HS-5 (cell line): Measurements from ENCODE around the gene NRG4.
"Not testable (repeated sequence)": the region's sequence is repeated elsewhere in the genome, so short reads cannot be mapped to it uniquely, and the experiment has no call there.

Source experiments
- DNase-seq: peaks from one replicate; pipeline ENCODE4 v3.0.0-alpha.2; 2012; ENCODE audit warnings: low read depth

Gene NRG4

GRCh38 chr15:76011627-76012551 lies at the start of gene NRG4:
Gene NRG4 (minus strand): TSS chr15:76012424. CDS start chr15:76011230, 1,194 bp downstream.
- DNase-seq = no peak

DNA sequence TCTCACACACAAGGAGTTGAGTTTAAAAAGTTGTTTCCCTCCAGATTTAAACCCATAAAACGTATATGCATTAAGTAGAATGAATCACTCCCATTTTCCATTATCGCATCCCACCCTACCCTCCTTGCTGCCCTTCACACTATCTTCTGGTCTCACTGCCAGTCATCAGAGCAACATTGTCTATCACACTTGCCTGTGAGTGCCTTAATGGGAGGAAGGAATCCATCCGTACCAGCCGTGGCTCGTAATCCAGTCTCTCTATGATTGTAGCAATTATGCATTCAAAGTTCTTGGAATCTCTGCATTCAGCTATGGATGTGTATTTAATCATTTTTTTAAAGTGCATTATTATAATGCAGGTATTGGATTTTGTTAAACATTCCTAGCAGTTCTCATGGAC lies 49.5 kb upstream of the NRG4 start:
- DNase-seq = no peak

DNA sequence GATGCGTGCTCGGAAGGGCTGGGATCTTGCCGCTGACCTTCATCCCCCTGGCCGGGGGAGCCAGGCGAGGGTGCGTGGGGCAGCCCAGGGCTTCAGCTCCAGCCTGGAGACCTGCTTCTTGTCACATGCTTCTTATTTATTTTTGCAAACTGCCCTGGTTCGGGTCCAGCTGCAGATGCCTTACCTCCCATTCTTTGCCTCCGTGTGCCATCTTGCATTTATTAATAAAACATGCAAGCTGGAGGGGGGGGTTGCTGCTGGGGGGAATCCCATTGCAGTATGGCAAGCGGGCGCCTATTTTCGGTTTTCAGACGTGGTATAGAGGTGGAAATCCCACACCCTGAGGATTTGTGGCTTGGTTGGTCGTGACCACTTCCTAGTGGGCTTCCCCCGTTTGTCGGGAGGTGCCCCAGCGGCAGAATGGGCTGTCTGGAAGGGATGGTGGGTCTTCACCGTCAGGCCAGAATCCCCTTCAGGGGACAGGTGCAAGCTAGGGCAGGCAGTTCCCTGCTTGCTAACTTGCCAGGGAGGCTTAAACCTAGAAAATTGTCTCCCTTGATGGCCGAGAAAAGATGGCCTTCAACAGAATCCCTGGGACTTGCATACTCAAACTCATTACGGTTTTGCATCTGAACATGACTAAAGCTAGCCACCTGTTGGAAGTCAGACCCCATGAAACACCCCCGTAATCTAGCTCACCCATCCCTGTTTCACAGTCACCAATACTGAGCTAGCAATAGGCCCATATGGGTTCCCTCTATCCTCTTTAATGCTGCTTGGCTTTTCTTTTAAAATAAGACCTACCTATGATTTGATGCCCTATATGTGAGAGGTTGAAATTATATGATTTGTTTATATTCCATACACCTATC lies 48.1 kb upstream of the NRG4 start:
- no peak for DNase-seq

GRCh38 chr15:76059320-76060117 lies 47.3 kb upstream of the NRG4 start, which contains the start of gene TMEM266:
Gene TMEM266 (plus strand): TSS chr15:76059985. CDS start chr15:76134264, 74,279 bp downstream.
- no peak for DNase-seq

DNA sequence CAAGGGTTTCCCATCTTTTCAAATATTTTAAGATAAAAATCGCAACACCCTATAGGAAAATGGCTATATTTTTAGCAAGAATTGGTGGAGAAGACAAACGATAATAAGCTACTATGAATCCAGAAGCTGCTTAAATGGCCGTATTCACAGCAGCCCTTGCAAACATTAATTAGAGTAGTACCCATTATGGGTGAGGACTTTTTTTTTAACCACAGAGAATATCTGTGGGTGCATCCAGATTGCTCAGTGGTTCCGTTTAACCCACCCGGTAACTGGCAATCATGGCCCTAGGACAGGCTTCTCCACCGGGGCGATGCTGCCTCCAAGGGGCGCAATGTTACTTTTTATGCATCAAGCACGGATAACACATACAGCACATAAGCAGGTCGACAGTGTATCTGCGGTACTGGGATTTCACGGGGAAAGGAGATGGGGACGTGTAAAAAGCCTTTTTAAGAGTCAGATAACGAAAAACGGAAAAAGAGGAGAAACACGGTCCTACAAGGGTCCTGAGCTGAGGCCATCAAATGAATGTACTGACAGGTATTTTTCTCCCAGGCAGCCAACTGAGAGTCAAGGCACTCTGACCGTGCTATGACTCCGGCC lies 46.6 kb upstream of the NRG4 start:
- no peak for DNase-seq

DNA sequence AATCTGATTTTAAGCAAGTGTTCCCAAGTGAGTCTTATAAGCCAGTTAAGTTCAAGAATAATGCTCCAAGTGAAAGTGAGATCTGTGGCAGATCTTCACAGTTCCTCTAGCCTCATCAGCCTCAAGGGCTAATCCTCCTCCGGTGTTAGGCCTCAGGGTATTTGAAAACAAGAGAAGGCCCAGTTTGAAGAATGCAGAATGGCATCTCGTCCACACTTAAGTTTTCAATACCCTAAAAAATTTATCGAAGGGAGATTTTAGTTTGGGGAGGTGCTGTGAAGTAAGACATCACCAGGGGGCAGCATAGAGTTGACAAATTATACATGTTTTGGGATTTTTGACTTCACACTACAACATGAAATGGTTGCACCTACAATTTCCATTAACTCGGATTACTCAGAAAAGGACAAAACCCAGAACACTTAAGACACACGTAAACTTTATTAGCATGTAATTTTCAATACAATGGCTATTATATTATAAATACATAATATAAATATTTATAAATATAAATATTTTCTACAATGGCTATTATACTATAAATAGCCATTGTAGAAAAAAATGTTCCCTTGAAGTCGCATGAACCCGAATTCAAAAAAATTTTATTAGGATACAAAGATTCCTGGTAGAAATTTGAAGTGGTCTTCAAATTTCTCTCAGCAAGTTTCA lies 45.2 kb upstream of the NRG4 start:
- no peak for DNase-seq

DNA sequence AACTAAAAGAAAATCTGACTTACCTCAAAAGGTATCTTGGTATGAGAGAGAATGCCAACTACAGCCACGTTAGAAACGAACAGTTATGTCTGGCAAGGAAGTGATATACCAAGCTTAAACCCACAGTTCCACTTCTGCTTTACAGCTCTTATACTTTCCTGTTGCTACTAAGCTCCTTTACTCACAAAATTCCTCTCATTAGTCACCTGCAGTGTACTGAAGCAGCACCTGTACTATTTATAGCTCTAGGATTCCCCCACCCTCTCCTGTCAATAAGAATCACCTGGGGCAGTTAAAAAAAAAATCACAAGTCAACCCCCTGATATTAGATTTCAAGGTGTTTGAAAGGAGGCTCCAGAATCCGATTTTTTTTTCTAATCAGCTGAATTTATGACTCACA lies 44.7 kb upstream of the NRG4 start:
- DNase-seq = no peak

GRCh38 chr15:76054201-76054600 lies 42.0 kb upstream of the NRG4 start:
- not testable (repeated sequence) for DNase-seq

- no peak for DNase-seq
These were observed 26.3 kb upstream of the NRG4 start for GRCh38 chr15:76038512-76038911.

DNA sequence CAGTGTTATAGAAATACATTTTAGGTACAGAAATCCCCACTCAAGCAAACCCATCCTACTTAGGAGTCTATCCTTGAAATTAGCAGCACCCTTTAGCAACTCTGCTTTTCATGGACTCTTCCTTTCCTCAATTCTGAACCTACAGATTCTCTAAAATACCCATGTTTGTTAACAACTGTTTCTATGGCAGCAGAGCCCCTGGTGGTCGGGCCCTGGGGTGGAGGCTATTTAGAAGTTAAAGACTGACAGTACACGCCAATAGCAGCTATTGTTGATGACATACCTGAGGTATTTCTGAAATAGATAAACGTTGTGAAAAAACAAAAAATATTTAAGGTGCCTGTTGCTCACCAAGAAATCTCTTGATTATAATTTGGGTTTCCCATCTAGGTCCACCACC lies 23.4 kb upstream of the NRG4 start:
- DNase-seq = no peak

DNA sequence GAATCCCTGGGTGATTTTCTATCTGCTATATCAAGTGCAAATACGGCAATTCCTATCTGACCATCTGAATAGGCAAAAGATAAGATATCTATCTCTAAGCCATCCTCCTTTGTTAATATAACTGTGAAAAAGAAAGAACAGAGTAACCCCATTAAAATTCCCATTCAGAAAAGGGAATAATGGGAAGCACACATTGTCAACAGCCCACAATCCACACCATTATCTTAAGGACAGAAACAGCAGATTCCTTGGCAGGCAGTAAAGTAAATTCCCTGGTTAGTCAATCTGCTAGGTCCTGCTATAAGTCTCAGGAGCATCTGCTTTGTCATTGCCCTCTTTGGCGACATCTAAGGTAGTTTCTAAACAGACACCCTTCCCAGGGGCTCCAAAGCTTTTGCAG lies 21.9 kb upstream of the NRG4 start:
- no peak for DNase-seq

DNA sequence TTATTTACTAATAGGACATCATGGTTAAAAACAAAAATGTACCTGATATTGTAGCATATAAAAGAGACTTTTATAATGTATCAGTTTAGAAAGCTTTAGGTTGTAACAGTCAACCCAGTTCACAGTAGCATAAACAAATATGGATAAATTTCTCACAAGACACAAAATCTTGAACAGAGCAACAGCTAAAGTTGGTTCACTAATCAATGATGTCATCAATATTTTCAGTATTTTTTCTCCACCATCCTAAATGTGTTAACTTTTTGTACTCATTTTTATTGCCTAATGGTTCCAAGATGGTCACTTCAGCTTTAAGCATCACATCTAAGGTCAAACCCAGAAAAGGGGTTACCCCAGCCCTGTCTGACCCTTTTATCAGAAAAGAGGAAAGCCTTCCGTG lies 21.2 kb upstream of the NRG4 start:
- no peak for DNase-seq

DNA sequence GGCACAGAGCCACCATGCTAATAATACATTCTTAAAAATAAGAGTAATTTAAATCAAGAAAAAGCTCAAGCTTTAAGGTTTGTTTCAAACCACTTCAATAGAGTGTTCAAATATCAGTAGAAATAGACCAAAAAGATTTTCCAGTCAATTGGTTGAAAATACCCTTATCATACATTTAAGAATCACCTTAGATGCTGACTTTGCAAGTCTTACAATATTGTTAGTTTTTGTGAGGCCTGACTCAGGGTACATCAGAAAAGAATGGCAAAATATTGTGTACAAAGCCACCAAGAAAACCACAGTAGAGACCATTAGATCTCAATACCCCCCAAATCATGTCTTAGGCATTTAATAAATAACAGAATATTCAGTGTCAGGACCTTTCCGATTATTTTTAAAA lies 19.8 kb upstream of the NRG4 start:
- DNase-seq = no peak

GRCh38 chr15:76024021-76024768 lies 12.0 kb upstream of the NRG4 start:
- no peak for DNase-seq

DNA sequence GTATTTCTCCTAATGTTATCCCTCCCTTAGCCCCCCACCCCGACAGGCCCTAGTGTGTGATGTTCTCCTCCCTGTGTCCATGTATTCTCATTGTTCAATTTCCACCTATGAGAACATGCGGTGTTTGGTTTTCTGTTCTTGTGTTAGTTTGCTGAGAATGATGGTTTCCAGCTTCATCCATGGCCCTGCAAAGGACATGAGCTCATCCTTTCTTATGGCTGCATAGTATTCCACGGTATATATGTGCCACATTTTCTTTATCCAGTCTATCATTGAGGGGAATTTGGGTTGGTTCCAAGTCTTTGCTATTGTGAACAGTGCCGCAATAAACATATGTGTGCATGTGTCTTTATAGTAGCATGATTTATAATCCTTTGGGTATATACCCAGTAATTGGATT lies 1.2 kb upstream of the NRG4 start:
- DNase-seq = not testable (repeated sequence)

- no peak for DNase-seq
These were observed 1.6 kb downstream of the NRG4 start for GRCh38 chr15:76010613-76011012.

DNA sequence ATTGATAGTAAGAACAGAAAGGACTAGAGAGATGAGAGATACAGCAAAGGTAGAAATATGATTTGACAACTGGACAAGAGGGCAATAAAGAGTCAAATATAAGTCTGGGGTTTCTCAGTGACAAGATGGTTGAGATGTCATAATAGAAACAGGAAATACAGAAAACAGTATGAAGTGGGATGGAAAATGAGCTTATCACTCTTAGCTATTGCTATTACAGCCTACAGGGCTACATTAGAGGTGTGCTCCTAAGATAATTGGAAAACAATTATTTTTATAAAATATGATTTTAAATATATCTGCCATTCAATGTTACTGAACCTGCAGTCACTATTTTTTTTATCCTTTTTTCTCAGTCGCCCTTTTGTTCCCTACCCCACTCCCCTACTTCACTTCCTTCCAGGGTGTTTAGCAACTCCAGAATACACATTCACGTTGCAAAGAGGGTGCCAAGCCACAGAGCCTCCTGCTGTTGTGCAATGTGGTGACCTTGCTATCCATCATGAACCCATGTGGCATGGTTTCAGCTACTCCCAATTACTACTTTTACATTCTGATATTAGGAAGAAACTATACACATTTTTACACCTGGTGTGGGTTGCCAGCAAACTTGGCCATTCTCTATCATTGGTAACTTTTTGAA lies 6.0 kb downstream of the NRG4 start:
- DNase-seq = no peak

- no peak for DNase-seq
These were observed 8.9 kb downstream of the NRG4 start for GRCh38 chr15:76003364-76003763.

GRCh38 chr15:75995611-75996010 lies 16.6 kb downstream of the NRG4 start:
- no peak for DNase-seq

DNA sequence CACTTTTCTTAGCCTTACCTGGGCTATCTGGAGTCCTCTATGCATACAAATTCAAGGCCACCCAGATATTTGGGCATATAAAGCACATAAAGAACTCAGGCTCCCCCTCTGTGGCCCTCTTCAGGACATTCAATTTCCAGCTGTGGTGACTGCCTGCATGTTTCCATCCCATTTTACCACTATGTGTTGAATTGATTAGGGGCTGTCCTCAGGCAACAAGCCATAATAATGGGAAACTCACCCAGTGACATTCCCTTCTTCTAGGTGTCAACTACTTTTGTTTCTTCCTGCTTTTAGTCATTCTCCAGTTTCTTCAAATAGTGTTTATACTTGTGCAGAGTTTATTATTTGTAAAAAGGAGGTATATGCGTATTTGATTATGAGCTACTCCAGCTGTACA lies 18.0 kb downstream of the NRG4 start:
- DNase-seq = no peak
